GM19238 (cell line): ENCODE measurements around the gene FGFRL1.
A peak's percentile ranks its signal among the peaks of the same experiment; 100 is the strongest.

Experiments used
- DNase-seq: peaks from one replicate; pipeline ENCODE4 v3.0.0; 2011; ENCODE audit warnings: low spot score; ENCODE audit not compliant: insufficient read length

FGFRL1 gene

DNA sequence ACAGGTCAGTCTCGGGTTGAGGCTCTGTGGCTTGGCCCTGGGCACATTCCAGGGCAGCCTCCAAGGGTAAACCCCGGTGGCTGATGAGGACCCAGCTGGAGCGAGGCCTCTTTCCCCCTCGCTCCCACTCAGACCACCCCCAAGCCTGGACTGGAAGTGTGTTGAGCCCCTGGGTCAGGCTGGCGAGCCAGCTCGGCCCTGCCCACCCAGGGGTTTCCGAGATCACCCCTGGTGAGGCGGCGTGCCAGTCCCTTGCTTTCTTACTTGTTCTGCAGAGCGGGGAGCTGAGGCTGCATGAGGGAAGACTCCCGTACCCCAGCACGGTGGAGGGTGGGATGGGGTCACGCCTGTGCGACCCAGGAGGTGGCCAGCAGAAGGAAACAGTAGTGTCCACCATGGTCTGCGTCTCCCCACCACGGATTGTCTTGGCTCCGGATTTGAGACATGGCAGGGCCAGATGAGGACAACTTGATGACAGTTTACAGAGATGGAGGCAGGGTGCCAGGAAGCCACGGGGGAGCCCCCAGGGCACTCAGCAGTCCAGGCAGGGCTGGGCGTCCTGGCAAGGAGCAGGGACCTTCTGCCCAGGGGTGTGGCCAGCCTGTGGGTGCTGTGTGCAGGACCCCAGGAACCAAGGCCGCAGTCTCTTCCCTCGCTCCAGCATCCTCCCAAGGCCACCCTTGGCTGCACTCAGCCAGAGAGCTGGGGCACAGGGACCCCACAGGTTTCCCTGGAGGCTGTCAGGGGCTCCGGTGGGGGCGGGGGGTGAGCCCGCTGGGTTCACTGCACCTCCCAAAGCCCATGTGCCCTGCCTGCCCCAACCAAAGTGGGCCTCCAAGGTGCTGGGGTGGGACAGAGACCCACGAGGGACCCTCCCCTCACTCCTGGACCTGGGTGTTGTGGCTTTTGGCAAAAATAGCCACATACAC is 6.6 kb upstream of the FGFRL1 start:
- no peak for DNase-seq

DNA sequence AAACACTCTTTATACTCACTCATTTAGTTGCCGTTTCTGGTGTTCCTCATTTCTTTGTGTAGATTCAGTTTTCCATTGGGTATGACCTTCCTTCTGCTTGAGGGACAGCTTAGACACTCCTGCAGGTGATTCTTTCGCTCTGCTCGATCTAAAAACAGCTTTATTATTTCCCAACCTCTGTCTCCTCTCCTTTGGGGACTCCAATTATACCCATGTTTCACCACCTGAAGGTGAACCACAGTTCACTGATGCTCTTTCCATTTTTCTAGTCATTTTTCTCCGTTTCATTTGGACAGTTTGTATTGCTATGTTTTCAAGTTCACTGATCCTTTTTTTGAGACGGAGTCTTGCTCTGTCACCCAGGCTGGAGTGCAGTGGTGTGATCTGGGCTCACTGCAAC is 4.6 kb upstream of the FGFRL1 start:
- no peak for DNase-seq

DNA sequence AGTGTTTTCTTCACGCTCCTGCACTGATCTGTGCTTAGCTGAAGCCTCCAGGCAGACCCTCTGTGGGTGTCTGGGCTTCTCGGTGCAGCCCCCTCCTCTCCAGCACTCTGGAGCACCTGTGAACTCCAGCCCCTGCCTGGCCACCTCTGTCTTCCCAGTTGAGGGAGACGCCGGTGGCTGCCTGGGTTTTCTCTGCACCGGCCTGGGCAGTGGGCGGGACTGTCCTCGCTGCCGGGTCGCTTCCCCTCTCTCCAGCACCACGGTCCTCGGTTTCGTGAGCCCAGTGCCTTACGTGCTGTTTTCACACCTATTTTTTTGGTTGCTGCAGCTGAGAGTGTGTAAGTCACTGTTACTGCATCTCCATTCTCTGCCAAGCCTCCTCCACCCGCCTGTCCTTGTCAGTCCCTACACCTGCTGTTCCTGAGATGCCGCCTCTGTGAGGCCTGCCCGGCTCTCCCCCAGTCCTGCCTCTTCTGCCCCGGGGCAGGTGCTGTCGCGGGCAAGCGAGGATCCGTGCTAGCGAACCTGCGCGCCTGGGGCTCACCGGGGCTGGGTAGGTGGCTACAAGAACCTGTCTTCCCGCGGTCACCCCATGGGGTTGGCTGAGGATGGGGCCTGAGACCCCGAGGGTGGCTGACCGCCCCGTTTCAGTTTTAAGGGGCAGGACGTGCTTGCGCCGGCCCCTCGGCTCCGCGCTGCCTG is 2.4 kb upstream of the FGFRL1 start:
- DNase-seq = no peak

DNA sequence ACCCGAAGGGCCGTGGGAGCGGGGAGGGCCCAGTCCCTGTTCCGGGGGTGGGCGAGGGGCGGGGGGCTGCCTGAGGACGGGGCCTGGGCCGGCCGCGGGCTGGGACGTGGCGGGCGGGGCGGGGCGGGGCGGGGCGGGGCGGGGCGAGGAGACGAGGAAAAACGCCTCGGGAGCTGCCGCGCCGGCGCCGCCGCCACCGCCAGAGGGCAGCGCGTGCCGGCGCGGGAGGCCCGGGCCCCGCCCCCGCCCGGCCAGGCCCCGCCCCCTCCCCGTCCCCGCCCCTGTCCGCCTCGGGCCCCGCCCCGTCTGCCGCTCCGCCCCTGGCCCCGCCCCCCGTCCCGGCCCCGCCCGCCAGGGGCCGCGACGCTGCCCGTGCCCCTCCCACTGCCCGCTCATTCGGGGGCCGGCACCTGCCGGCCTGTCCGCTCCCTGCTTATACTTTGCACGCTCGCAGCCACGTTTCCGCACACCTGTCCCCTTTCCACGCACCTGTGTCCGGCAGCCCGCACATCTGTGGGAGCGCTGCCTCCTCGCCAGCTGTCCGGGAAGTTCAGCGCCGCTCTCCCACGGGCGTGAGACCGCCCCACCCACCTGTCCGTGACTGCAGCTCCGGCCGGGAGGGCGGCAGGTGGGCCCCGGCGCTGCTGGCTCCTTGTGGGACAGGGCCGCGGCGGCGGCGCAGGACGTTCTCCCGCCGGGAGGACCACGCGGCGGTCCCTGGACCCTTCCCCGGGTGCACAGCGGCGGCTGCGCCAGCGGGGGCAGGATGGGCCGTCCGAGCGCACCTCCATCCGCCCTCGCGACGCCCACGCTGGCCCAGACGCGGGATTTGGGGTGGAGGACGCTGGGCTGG is 1.7 kb upstream of the FGFRL1 start:
- DNase-seq = peak; percentile 80

DNA sequence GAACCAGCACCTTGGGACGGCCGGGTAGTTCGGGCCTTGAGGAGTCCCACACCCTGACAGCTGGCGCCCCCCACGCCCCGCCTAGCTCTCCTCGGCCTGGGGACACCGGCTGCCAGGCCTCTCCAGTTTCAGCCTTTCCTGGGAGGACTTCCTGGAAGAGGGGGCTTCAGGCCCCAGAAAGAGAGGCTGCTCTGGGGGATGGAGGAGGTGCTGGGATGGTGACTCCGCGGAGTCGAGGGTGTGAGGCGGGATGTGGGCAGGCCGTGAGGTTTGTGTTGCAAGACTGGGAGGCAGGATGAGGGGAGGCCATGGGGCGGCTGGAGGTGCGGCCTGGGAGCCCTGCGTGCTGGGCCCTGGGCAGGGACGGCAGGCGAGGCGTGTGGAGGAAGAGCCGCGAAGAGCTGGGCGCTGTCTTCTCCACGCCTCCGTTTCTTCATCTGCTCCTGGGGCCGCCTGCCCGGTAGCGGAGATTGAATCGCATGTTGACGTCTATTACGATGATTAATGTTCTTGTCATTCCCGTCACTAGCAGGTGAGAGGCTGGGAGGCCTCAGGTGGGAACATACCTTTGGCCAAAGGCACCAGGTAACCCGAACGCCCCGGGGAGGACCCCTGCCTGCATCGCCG is 918 bp upstream of the FGFRL1 start:
- DNase-seq = no peak

DNA sequence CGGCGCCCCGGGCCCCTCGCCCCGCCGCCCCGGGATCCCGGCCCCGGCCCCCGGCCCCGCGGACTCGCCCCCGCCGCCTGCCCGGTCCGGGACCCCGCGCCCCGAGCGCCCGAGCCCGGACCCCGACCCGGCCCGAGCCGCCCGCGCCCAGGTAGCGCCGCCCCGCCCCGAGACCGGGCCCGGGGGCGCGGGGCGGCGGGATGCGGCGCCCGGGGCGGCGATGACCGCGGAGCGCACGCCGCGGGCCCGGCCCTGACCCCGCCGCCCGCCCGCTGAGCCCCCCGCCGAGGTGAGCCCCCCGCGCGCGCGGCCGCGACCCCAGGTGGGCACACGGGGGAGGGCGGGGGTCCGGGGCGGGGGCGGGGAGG is 224 bp downstream of the FGFRL1 start:
- no peak for DNase-seq

DNA sequence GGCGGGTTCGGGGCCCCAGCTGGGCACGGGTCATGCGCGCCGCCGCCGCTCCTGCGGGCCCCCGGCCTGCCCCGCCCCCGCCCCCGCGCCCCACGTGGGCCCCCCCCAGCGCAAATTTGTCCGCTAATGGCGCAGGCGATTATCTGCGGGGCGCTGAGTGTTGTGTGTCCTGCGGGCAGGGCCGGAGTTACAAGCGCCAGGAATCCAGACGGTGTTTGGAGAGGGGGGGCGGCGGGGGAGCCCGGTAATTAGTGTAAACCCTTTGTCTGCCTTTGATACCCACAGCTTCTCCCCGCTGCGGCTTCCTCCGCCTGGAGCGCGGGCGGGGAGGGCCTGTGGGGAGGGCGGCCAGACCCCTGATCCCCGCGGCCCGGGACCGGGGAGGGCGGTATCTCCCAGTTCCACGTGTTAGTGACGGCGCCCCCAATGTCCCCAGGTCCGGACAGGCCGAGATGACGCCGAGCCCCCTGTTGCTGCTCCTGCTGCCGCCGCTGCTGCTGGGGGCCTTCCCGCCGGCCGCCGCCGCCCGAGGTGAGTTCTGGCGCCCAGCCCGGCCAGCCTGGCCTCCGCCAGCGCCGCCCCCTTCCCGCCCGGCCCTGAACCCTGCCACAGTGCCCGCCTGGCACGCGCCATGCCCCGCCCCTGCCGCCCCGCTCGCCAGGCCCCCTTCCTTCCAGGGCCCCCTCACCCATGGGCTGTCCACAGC is 761 bp downstream of the FGFRL1 start:
- DNase-seq = no peak

DNA sequence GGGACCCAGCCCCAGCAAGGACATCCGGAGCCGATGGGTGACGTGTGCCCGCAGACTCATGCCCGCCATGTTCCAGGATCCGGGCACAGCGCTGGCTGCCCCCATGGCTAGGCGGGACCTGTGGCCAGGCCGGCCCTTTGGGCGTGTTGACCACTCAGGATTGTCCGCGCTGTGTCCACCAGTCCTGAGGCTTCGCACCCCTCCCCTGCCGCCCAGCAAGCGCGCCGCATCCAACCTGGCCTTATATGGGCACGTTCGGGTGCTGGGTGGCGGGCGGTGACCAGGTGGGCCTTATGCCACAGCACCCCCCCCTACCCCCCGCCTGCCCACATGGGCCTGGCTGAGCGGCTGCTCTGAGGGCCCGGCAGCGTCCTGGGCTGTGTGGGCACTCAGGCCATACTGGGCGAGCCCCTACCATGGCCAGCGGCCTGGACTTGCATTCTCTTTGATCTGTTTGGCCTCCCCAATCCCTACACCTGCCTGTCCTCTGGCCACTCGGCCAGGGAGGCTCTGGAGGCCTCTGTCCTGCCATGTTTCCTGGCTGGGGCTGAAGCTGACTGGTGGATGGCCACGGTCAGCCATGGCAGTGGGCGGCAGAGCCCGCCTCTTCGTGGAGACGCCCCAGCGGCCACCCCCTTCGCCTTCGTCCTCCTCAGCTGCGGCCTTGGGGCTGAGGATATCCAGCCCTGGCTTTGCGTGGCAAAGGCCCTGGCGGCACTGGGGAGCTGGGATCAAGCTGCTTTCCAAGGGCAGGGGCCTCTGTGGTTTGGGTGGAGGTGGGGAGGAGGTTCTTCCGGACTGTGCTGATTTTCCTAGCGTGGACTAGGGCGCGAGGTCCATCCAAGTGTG is 2.0 kb downstream of the FGFRL1 start:
- DNase-seq = no peak

DNA sequence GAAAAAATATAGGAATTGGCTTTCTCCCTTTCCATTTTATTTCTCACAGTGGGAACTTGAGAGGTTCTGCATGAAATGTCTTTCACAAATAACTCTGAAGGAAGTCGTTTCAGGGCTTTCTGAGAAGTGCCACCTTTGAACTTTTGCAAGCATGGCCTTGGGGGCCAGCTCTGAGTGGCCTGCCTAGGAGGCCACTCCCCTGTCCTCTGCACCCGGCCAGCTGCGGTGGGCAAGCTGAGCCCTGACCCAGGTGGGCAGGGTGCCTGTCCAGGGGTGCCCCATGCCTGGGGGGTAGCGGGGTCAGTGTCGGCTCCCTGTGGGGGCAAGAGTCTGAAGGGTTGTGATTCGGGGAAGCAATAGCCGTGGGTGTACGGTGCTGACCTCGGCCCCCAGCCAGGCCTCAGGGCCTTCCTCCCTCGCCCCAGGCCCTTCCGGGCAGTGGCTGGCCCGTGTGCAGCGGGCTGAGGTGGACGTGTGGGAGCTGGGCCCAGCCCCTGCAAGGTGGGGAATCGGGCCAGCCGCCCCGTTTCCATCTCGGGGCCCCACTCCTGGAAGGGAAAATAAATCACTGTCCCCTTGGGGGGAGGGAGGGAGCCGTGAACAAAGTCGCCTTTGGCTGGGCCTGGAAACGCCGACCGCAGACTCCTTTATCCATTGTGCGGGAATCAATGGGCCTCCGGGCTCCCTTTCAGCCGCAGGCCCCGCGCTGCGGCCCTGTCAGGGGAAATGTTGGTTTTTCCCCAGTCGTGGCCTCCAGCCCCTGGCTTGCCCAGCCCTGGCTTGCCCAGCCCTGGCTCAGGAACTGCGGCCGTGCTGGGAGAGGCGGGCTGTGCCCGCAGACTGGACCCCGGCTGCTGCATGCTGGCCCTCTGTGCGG is 3.1 kb downstream of the FGFRL1 start:
- no peak for DNase-seq

DNA sequence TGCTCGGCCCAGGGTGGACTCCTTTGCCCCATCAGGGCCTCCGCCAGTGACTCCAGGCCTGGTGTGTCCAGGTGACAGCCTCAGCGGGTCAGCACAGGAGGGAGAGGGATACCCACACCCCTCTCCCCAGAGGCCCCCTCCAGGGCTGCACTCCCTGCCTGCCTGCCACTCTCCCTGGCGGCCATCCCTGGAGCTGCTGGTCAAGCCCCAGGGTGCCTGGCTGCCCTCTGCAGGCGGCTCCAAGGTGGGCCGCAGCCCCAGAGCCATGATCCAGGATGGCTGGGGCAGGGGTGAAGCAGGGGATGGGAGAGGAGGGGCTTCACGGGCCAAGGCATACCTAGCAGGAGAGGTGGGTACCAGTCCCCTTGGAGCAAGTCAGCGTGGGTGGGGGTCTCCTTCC is 3.8 kb downstream of the FGFRL1 start:
- DNase-seq = no peak

DNA sequence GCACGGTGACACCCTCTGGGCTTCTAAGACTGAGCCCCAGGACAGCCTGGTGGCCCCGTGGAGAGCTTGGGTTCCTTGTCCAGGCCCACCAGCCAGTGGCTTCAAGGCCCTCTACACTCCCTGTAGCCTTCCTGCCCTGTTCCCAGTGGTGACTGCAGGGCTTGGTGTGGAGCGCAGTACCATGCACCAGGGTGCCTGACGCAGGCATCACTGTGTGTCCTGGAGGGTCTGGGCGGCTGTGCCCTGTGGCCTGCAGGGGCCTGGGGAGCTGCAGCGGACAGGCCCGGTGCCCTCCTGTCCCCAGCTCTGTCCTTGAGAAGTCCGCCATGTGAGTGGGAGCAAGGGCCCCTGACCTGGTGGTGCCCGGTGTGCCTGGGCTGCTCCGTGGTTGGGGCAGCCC is 4.3 kb downstream of the FGFRL1 start:
- DNase-seq = no peak

DNA sequence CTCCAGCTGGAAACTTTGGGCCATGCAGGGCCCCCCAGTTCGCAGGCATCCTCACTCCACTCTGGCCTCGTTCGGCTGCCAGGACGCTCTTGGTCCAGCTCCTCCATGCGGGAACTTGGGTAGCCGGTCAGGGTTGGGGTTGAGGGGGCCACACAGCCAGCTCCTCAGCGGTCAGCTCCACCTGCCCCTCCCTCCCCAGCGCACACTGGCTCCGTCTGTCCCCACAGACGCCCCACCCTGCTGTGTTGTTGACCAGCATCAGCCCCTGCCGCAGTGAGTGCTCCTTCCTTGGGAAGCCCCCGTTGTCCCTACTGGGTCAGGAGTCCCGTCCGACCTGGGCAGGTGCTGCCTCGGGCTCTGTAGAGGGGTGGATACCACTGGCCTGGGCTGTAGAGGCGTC is 5.8 kb downstream of the FGFRL1 start:
- DNase-seq = no peak

DNA sequence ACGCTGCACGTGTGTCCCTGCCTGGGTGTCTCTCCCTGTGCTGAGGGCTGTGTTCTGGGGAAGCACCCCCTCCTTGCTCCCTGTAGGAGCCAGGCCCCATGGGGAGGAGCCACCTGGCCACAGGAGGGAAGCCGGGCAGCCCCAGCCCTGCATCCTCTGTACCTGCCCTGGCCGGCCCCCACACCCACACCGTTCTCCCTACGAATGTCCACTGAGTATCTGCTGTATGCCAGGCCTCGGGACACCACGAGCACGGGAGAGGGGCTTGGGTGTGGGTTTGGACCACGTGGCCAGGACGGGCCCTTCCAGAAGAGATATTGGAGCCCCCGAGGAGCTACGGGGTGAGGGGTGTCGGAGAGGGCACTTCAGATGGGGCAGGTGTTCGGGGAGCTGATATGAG is 6.3 kb downstream of the FGFRL1 start:
- DNase-seq = no peak

DNA sequence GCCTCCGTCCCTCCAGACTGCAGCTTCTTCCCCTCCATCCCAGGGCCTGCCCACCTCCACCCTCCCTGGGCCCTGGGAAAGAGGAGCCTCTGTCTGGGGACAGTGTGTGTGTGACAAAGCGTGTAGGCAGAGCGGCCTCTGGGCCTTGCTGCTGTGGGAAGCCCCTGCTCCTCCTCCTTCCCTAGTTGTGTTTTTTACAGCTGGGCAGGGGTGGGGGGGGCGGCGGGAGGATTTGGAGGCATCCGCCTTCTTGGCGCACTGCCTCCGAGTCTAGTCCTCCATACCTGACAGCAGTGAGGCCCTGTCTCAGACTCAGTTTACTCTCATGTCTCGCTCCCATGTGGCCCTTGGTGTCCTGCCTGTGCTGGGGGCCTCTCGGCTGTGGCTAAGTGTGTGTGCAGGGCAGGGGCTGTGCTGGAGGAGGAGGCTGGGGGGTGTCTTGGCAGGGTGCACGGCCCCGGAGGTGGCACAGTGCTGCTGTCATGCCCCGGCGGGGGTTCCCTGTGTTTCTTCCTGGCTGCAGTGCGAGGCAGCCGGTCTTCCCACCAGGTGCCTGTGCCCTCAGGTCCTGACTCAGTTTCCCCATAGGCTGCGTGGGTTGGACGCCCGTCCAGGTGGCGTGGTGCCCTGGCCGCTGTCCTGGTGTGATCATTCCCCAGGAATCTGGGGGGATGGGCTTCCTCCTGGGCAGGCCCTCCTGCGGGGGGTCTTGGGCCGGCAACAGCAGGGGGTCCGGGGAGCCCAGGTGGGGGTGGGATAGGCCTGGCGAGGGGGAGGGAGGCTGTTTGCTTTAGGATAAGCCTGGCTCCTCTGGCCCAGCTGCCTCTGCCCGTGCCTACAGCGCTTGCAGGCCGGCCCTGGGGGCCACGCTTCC is 7.0 kb downstream of the FGFRL1 start:
- DNase-seq = no peak

DNA sequence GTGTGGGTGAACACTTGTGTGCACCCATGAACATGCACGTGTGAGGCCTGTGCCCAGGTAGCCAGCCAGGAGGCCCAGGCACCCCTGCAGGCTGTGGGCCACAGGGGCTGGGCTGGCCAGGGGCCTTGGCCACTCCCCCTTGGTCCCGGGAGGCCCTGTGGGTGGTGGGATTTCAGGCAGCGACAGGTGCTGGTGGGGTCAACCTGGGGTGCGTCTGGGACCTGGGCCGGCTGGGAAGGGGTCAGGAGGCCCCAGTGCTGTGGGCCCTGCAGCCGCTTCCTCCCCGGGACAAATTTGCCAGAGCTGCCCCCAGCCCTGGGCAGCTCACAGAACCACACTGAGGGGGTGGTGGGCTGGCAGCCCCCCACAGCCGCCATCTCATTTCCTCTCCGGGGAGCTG is 7.9 kb downstream of the FGFRL1 start:
- no peak for DNase-seq

DNA sequence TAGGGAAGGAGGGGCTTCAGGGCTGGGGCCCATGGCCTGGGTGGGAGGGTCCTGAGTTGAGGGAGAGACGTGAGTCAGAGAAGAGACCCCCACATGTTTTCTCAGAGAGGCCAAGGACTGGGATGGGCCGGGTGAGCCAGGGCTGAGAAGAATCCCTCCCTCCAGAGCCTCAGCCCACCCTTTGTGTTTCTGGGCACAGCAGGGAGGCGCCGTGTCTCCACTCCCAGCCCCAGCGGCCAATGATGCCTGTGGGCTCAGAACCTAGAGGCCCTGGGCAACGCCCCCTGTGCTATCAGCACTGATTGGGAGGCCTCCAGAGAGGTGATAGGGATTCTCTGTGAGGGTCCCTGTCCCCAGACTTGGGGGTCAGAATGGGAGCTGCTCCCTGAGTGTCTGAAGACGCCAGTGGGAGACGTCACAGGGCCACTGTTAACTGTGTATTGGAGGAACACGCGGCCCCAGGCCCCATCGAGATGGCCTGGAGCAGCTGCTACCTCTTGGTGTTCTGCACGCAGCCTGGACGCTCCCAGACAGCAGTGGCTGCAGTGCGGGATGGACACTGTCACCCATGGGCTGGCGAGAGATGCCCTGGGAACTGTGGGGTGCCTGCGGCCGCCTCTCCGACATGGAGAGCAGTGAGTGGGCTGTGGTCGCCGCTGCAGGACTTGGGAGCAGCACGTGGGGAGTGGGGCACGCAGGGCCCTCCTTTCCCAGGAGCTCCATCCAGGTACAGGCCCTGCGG is 8.5 kb downstream of the FGFRL1 start:
- DNase-seq = no peak

DNA sequence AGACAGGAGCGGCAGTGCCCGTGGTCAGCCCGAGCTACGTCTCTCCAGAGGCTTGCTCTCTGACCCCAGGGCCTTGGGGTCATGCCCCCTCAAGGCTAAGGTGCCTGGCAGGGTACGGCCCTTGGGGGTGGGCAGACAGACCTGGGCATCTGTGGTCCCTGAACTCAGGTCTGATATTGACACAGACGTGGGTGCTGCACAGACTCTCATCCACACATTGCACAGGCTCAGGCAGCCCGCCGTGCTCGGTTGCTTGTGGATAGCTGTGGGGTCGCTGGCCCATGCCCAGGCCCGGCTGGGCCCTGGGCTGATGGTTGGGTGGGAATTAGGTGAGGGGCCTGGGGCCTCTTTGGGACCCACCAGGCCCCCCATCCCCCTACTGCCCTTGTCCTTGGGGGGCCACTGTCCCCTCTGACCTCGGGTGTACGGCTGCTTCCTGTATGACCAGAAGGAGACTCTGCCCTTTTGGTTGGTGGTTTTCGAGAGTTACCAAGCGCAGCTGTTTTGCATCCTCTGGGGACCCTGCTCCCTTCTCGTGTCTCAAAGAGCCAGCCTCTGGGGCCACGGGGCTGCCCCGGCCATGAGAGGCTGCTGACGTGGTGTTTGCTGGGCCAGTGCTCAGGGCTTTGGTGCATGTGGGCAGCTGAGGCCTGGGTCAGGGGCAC is 10.1 kb downstream of the FGFRL1 start:
- DNase-seq = peak; percentile 91
